Peyer's patch (tissue), 4 donors: ENCODE measurements around the gene VSTM2B. TPM values are rescaled to one million over a fixed set of nuclear protein-coding genes. Genes with fewer than 3 reads are reported as not detected.

Experiments
- DNase-seq, 3 donors: peaks; one replicate each; pipeline ENCODE4 v3.0.0-alpha.2; 2017 to 2019
- H3K27ac ChIP-seq, 4 donors: fragments of 200-600 bp; sonication (generic); one replicate each; pipeline ENCODE4 v1.5.1; 2016 to 2019
- H3K27me3 ChIP-seq, 2 donors: fragments of 200-600 bp; sonication (generic); one replicate each; pipeline ENCODE4 v1.5.1; 2019
- H3K36me3 ChIP-seq, 3 donors: fragments of 200-600 bp; sonication (generic); one replicate each; pipeline ENCODE4 v1.5.1; 2016 to 2019
- H3K4me1 ChIP-seq, 4 donors: fragments of 200-600 bp; sonication (generic); one replicate each; pipeline ENCODE4 v1.5.1; 2016 to 2019
- H3K4me3 ChIP-seq, 4 donors: fragments of 200-600 bp; sonication (generic); 1 replicate in 3 of 4; 2 replicates in 1 of 4; pipeline ENCODE4 v1.5.1; 2016 to 2019; ENCODE audit warnings: mild to moderate bottlenecking in 1 of 4
- H3K9me3 ChIP-seq, 4 donors: fragments of 200-600 bp; sonication (generic); one replicate each; pipeline ENCODE4 v1.5.1; 2016 to 2019; ENCODE audit warnings: mild to moderate bottlenecking in 1 of 4
- POLR2A ChIP-seq, 2 donors: fragments of 450-650 bp; IDR thresholded peaks; one replicate each; pipeline ENCODE4 v1.5.1; 2017; ENCODE audit warnings: antibody characterized with exemption in 2 of 2, mild to moderate bottlenecking in 2 of 2, moderate library complexity in 2 of 2
- total RNA-seq, 4 donors: library from RNA; depleted of rRNA; stranded (reverse); fragments of >200 nt; gene quantifications; one replicate each; pipeline ENCODE4 v1.1.0, GENCODE V29; 2016
- TF ChIP-seq, protein P1 (sequence below), 6 experiments: fragments of 450-650 bp in 4 of 6; fragments of 200-600 bp in 2 of 6; sonication (generic) in 1 of 6; IDR thresholded peaks; one replicate each; pipeline ENCODE4 v1.5.1; 2017 to 2019; ENCODE audit warnings: antibody characterized with exemption in 6 of 6, mild to moderate bottlenecking in 3 of 6, moderate library complexity in 1 of 6

VSTM2B gene
- total RNA-seq, 4 donors from 2014 or later = not detected

DNA sequence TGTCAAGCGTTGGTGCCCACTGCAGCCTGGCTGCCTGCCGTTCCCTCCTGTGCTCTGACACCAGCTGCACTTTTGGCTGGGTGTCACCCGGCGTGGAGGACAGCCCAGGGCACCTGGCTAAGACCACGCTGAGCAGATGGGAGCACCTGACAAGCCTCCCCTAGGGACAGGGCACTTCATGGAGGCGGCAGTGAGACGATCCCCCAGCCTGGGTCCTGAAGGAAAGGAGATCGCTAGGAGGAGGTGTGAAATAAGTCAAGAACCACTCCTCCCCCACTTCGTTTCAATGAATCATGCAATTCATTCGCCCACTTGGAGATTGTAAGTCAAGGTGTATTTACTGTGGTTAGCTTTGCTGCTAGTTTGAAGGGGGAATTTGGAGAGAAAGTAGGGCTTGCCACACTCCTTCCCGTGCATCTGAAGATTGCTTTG is 38.8 kb downstream of the VSTM2B start:
- H3K4me3 ChIP-seq = no peak overlapping the region
- no peaks in the 10 kb centered on the region for H3K27me3 ChIP-seq
- H3K27ac ChIP-seq = no peak overlapping the region
- no peaks in the 10 kb centered on the region for H3K4me1 ChIP-seq
- no peaks in the 10 kb centered on the region for H3K36me3 ChIP-seq
- H3K9me3 ChIP-seq = peaks cover 0 to 8% (median 0%) of the 10 kb centered on the region in 4 donors
- no peak for TF ChIP-seq POLR2A (IDR thresholded peaks at IDR 0.05)
- TF ChIP-seq, protein P1, sequence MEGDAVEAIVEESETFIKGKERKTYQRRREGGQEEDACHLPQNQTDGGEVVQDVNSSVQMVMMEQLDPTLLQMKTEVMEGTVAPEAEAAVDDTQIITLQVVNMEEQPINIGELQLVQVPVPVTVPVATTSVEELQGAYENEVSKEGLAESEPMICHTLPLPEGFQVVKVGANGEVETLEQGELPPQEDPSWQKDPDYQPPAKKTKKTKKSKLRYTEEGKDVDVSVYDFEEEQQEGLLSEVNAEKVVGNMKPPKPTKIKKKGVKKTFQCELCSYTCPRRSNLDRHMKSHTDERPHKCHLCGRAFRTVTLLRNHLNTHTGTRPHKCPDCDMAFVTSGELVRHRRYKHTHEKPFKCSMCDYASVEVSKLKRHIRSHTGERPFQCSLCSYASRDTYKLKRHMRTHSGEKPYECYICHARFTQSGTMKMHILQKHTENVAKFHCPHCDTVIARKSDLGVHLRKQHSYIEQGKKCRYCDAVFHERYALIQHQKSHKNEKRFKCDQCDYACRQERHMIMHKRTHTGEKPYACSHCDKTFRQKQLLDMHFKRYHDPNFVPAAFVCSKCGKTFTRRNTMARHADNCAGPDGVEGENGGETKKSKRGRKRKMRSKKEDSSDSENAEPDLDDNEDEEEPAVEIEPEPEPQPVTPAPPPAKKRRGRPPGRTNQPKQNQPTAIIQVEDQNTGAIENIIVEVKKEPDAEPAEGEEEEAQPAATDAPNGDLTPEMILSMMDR (IDR thresholded peaks at IDR 0.05) = no peak
- DNase-seq = no peak

DNA sequence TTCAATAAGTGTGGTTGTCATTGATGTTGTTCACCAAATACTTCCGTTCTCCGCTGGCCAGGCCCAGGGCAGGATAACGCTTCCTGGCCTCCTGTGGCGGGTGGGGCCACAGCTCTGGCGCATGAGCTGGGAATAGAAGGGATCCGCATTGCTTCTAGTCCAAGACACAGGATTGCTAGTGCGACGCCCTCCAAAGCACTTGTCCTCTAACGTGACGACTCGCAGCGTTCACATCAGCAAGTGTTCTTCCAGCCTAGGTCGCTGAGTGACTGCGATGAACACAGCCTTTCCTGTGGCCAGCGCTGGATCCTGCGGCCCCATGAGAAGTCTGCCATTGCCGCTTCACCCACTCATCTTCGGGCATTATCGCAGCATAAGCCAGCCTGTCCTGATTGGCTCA is 39.4 kb downstream of the VSTM2B start:
- H3K4me1 ChIP-seq = no peaks in the 10 kb centered on the region
- H3K4me3 ChIP-seq = no peak overlapping the region
- peaks cover 0 to 4% (median 0%) of the 10 kb centered on the region in 4 donors for H3K9me3 ChIP-seq
- DNase-seq = no peak
- H3K27me3 ChIP-seq = no peaks in the 10 kb centered on the region
- no peak overlapping the region for H3K27ac ChIP-seq
- TF ChIP-seq POLR2A (IDR thresholded peaks at IDR 0.05) = no peak
- TF ChIP-seq, protein P1 (IDR thresholded peaks at IDR 0.05) = no peak
- no peaks in the 10 kb centered on the region for H3K36me3 ChIP-seq

DNA sequence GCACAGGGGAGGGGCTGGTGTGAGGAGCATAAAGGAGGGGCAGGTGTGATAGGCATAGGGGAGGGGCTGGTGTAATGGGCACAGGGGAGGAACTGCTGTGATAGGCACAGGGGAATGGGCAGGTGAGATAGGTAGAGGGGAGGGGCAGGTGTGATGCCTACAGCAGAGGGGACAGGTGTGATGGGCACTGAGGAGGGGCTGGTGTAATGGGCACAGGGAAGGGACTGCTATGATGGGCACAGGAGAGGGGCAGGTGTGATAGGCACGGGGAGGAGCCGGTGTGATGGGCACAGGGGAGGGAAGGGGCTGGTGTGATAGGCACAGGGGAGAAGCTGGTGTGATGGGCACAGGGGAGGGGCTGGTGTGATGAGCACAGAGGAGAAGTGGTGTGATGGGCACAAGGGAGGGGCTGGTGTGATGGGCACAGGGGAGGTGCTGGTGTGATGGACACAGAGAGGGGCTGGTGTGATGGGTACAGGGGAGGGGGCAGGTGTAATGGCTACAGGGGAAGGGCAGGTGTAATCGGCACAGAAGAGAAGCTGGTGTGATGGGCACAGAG is 40.8 kb downstream of the VSTM2B start:
- TF ChIP-seq, protein P1 (IDR thresholded peaks at IDR 0.05) = no peak
- TF ChIP-seq POLR2A (IDR thresholded peaks at IDR 0.05) = no peak
- no peaks in the 10 kb centered on the region for H3K9me3 ChIP-seq
- no peak overlapping the region for H3K4me3 ChIP-seq
- no peak for DNase-seq
- no peaks in the 10 kb centered on the region for H3K36me3 ChIP-seq
- no peaks in the 10 kb centered on the region for H3K27me3 ChIP-seq
- H3K27ac ChIP-seq = no peak overlapping the region
- no peaks in the 10 kb centered on the region for H3K4me1 ChIP-seq

DNA sequence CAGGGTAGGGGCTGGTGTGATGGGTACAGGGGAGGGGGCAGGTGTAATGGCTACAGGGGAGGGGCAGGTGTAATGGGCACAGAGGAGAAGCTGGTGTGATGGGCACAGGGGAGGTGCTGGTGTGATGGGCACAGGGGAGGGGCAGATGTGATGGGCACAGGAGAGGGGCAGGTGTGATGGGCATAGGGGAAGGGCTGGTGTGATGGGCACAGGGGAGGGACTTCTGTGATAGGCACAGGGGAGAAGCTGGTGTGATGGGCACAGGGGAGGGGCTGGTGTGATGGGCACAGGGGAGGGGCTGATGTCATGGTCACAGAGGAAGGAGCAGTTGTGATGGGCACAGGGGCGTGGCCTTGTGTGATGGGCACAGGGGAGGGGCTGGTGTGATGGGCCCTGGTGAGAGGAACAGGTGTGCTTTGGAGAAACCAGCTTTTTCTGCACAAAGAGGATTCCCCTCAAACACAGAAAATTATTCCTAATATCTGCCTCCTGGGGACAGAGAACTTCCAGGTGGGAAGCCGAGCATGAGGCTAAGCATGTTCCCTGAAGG is 41.6 kb downstream of the VSTM2B start:
- Histone ChIP-seq H3K4me1 (no peaks in the 10 kb centered on the region), H3K27me3 (no peaks in the 10 kb centered on the region), H3K9me3 (no peaks in the 10 kb centered on the region), H3K4me3 (no peak overlapping the region), H3K36me3 (no peaks in the 10 kb centered on the region), H3K27ac (no peak overlapping the region)
- DNase-seq = no peak
- no peak for TF ChIP-seq POLR2A (IDR thresholded peaks at IDR 0.05)
- TF ChIP-seq, protein P1 (IDR thresholded peaks at IDR 0.05) = no peak

DNA sequence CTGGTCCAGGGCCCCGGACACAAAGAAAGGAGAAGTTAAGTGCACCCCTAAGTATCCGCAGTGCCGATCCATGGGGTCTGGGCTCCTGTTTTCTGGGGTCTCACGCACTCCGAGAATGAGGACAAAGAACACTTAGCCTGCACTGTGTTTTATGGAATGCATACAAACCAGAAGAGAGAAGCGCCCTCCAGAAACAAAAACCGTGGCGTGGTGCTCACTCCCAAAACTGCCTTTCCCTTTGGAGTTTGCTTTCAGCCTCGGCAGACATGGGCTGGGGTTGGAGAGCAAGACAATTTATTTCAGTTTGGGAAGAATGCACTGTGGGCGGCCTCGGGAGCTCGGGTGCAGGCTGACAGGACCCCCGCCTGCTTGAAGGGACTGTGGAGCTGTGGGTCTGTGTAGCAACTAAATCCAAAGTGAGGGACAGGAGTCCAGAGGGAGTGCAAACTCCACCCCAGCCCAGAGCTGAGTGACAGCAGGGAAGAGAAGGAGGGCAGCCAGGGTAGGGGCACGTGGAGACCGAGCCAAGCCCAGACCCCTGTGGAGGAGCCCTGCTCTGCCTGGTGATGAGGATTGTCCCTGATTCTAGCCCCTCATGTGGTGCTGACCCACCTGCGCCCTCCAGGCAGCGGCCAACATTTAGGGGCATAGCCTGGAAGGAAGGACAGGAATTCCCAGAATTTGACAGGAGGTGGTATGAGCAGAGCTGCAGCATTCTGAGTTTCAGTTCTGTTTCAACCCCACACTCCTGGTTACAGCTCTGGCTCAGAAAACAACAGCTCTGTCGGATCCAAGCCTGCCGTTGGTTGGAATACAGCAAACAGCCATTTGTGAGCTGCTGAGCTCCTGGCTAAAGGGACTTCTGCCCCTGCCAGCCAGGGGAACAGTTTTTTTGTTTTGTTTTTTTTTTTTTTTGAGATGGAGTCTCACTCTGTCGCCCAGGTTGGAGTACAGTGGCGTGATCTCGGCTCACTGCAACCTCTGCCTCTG is 42.5 kb downstream of the VSTM2B start:
- H3K27ac ChIP-seq = no peak overlapping the region
- no peaks in the 10 kb centered on the region for H3K4me1 ChIP-seq
- no peaks in the 10 kb centered on the region for H3K27me3 ChIP-seq
- DNase-seq = no peak
- H3K9me3 ChIP-seq = no peaks in the 10 kb centered on the region
- no peak overlapping the region for H3K4me3 ChIP-seq
- no peaks in the 10 kb centered on the region for H3K36me3 ChIP-seq
- no peak for TF ChIP-seq POLR2A (IDR thresholded peaks at IDR 0.05)
- TF ChIP-seq, protein P1 (IDR thresholded peaks at IDR 0.05) = no peak
